Effector CD4-positive, alpha-beta T cell (primary cell): ENCODE results near the gene GMDS.

ENCODE experiments used
- DNase-seq: peaks from one replicate; pipeline ENCODE4 v3.0.0-alpha.2; 2020
- total RNA-seq: gene quantifications from one replicate; lab custom pipeline; 2026; lab: John Stamatoyannopoulos, UW

GMDS gene
- 18.8 reads per million, percentile 45 among the genes with 10 or more reads in this experiment for total RNA-seq

DNA sequence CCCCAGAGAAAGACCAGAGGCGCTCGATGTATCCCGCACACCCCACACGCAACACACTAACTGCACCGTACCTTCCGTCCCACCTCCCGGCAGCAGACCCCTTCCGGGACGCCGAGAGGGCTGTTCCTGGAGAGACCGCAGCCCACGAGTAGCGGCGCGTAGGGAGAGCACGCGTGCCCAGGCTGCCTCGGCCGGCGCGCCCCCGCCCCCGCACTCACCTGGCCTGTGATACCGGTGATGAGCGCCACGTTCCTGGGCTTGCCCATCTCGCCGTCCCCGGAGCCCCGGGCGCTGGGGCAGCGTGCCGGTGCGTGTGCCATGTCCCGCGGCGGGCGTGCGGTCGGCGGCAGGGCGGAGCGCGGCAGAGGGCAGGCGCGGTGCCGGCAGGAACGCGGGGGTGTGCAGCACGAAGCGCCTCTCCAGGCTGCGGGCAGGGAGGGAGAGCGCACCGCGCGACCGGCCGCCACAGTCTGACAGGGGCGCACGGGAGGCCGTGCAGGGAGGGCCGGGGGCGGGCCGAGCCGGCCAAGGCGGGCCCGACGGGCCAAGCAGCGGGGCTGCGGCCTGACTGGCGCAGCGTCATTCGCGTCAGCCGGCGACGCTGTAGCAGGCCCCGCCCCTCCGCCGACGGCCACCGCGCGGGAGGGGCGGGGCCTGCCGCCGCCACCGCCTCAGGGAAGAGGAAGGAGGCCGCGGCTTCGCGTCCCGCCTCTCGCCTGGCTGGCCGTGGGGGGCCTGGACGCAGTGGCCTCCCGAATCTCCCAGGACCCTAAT is at the start of gene GMDS:
TSS of gene GMDS (minus strand) at position 503 of the 774 bp plus-strand sequence.
- DNase-seq = peak; percentile 75

- DNase-seq = no peak
Observed at GRCh38 chr6:2285510-2285909, 40.1 kb upstream of the GMDS start.

DNA sequence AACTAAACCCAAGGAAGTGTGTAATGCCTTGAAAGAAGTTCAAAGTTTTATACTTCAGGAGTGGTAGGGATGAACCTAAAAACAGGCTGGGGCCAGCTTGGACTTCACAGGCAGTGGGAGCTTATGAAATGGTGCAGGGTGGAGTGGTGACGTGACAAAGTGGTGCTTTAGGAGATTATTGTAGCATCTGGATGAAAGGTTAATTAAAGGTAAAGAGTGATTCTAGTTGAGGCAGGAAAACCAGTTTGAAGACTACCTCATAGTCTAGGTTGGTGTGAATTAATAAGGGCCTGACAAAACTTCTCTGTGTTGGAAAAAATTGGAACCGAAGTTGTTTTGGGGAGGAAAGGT is 30.5 kb upstream of the GMDS start:
- DNase-seq = no peak

DNA sequence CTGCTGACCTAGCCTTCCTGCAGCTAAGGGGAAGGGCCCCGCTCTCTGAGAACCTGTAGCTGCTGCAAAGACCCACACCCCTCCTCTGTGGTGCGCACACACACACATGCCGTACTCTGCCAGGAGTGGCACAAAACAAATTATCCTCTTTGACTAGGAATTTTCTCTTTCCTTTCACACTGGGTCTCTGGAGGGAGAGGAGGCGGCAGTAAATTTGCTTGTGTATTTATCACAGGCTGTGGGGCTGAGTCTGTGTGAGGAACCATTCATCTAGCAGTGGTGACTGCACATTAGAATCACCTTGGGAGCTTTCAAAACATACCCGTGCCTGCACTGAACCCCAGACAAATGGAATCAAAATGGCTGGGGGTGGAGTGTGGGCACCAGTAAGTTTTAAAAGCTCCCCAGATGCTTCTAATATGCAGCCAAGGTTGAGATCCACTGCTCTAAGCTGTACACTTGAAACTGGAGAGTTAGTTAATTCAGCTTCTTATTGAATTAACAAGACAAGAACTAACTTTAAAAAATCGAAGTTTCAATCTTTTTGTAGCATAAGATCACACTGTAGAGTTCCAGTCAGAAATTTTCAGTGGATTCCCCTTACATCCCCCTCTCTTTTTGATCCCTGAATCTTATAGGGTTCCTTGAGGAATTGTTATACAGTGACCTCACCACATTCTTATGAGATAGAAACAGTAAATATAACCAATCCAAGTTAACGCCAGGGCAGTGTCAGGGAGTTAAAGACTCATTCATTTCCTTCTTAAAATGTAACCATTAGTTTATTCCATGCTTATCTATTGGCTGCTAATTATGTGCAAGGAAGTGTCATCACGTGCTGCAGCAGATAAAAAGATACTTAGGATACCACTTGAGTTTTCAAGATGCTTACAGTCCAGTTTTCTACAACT is 29.8 kb upstream of the GMDS start:
- DNase-seq = no peak

- no peak for DNase-seq
Observed at GRCh38 chr6:2272696-2273095, 27.3 kb upstream of the GMDS start.

DNA sequence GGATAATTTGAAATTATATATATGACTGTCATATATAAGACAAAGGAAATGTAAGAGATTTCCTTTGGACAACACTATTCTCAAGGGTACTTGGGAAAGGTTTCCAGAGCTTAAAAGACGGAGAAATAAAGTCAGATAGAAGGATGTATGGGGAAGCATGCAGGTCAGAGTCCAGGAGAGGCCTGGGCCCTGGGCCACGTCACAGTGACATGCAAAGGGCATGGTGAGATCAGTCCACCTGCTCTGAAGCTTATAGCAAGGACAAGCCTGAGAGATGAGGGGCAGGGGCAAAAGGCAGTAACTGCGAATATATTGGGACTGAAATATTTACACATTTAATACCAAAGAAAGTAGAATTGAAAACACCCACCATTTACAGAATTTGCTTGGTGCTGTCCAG is 24.6 kb upstream of the GMDS start:
- no peak for DNase-seq

GRCh38 chr6:2266841-2267240 is 21.4 kb upstream of the GMDS start:
- DNase-seq = no peak

- DNase-seq = no peak
Observed at GRCh38 chr6:2266031-2266795, 20.8 kb upstream of the GMDS start.

GRCh38 chr6:2264932-2265331 is 19.5 kb upstream of the GMDS start:
- DNase-seq = no peak

DNA sequence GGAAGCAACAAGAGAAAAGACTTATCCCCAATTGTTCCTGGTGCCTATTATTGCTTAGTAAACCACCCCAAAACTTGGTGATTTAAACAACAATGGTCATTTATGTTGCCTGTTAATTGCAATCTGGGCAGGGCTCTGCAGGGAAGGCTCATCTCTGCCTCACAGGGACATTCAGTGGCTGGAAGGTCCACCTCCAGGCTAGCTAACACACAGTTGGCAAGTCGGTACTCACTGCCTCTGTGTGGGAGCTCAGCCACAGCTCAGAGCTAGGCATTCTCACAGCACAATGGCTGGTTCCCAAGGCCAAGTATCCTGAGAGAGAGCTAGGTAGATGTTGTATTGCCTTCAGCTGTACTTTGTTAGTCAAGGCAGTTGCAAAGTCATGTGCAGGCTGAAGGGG is 18.5 kb upstream of the GMDS start:
- DNase-seq = no peak

DNA sequence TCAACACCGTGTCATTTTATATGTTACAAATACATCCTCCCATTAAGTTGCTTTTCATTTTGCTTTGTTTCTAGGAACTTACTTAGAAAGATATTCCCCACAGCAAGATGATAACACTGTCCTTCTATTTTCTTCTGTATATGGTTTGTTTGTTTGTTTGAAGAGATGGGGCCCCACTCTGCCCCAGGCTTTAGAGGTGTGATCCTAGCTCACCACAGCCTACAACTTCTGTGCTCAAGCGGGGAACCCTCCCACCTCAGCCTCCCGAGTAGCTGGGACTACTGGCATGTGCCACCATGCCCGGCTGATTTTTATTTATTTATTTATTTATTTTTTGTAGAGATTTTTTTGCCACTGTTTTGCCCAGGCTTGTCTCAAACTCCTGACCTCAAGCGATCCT is 14.2 kb upstream of the GMDS start:
- no peak for DNase-seq

GRCh38 chr6:2259002-2259494 is 13.6 kb upstream of the GMDS start:
- DNase-seq = no peak

- no peak for DNase-seq
Observed at GRCh38 chr6:2258112-2258511, 12.7 kb upstream of the GMDS start.

DNA sequence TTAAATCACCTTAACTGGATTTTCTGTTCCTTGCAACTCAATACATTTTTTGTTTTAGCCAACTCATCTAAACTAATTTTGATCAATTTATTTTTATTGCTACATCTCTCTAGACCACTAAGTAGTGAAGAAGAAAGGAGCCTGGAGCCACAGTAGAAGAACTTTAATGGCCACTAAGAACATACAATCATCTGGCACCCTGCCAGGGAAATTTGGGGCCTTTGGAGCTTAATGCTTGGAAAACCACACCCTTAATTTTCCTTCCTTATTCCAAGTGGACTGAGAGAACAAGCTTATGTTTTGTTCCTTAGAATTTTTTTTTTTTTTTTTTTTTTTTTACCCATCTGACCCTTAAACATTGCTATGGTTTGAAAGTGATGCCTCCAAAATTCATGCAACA is 12.0 kb upstream of the GMDS start:
- DNase-seq = no peak

GRCh38 chr6:2254747-2255146 is 9.3 kb upstream of the GMDS start:
- no peak for DNase-seq

GRCh38 chr6:2249126-2249525 is 3.7 kb upstream of the GMDS start:
- no peak for DNase-seq

- DNase-seq = no peak
Observed at GRCh38 chr6:2247664-2248063, 2.3 kb upstream of the GMDS start.

DNA sequence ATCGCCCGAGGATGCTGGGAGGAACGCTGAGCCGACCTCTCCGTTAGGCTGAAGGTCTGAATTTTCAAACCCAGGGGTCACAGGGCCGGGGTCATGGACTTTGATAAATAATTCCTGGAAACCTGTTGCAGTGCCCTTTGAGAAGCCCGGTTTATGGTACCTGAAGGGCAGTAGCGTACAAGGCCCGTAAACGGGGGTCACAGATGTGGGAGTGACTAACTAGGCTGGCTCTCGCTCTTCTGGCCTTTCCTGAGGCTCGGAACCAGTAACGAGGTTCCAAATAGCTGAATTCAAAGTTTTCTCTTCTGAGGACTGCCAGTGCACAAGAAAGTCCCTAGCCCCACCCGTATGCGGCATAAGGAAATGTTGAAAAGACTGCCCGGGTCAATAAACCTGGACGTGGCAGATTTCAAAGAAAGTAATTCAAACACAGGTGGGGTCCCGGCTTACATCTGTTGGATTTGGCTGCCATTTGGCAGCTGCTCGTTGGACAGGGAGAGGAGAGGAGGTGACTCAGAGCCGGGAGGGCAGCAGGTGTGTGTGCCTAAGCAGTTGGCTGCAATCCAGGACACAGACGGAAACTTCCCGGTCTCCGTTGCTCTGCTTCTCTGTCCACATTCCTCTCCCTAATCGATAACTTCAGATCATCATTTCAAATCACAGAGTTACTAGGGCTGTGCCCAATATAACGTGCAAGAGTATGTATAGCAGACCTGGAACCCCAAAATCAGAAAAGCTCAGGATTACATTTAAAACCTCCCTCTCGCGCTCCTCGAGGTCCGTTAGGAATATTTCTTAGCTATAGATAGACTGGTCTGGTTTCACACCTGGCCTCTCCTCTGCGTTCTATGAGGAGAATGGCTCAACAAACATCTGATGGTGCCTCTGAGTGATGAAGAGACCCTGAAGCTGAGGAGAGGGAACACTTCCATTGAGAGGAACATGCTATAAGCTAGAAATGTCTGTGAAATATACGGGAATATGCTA is 765 bp upstream of the GMDS start:
- DNase-seq = peak; percentile 47

GRCh38 chr6:2244261-2245102 is 923 bp downstream of the GMDS start:
- DNase-seq = peak; percentile 4

DNA sequence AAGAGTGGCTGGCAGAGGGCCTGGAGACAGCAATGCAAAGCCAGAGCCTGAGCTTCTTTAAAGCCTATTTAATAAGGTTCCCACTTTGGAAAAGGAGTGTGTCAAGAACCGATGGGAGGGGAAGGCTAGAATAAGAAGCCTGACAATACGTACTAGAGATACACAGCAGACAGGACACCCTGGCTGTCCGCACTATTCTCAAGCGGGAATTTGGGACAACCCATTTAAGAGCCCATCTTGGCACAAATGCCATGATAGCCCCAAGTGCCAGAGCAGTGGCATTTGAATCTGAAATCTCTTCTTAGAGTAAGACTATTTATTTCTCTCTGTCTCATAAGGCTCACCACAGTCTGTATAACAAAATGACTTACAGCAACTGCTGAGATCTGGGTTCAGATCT is 3.1 kb downstream of the GMDS start:
- DNase-seq = no peak

GRCh38 chr6:2240961-2241360 is 4.4 kb downstream of the GMDS start:
- no peak for DNase-seq
